Fibroblast of lung (primary cell): ENCODE data around the gene AP1S1. TPM values are rescaled to one million over a fixed set of nuclear protein-coding genes. Genes with fewer than 3 reads are reported as not detected.

Source experiments
- DNase-seq, 2 donors: peaks; one replicate each; pipeline versions ENCODE4 v3.0.0 to v3.0.0-alpha.2; 2010; ENCODE audit warnings: low read depth in 2 of 2
- H2AFZ ChIP-seq: 2 replicates; pipeline ENCODE4 v1.5.1; 2012; ENCODE audit warnings: low read length, control low read depth, inconsistent platforms
- H3K27ac ChIP-seq: 2 replicates; pipeline ENCODE4 v1.5.1; 2011; ENCODE audit warnings: low read length, control low read depth; ENCODE audit not compliant: insufficient read depth
- H3K27me3 ChIP-seq: 2 replicates; pipeline ENCODE4 v1.5.1; 2011; ENCODE audit warnings: mild to moderate bottlenecking, low read length; ENCODE audit not compliant: control insufficient read depth, insufficient read depth
- H3K36me3 ChIP-seq: 2 replicates; pipeline ENCODE4 v1.5.1; 2011; ENCODE audit warnings: low read length; ENCODE audit not compliant: control insufficient read depth, insufficient read depth
- H3K4me1 ChIP-seq: 2 replicates; pipeline ENCODE4 v1.5.1; 2011; ENCODE audit warnings: low read length; ENCODE audit not compliant: control insufficient read depth, insufficient read depth; ENCODE audit errors: extremely low read depth
- H3K4me2 ChIP-seq: 2 replicates; pipeline ENCODE4 v1.5.1; 2011; ENCODE audit warnings: low read length, control low read depth; ENCODE audit not compliant: insufficient read depth; ENCODE audit errors: extremely low read depth
- H3K4me3 ChIP-seq, 4 experiments: fragments of 200-600 bp in 1 of 4; sonication (generic) in 1 of 4; replicated peaks in 1 of 4; 2 replicates each; pipeline ENCODE4 v1.5.1; 2011 to 2016; ENCODE audit warnings: low read length in 4 of 4, low read depth in 3 of 4, mild to moderate bottlenecking in 3 of 4, control low read depth in 2 of 4, inconsistent platforms in 1 of 4, mixed read lengths in 1 of 4; ENCODE audit not compliant: insufficient read depth in 1 of 4; ENCODE audit errors: control extremely low read depth in 1 of 4
- H3K79me2 ChIP-seq: 2 replicates; pipeline ENCODE4 v1.5.1; 2012; ENCODE audit warnings: mild to moderate bottlenecking, low read length, inconsistent platforms; ENCODE audit not compliant: control insufficient read depth, insufficient read depth
- H3K9ac ChIP-seq: 2 replicates; pipeline ENCODE4 v1.5.1; 2011; ENCODE audit warnings: mild to moderate bottlenecking, low read length, control low read depth; ENCODE audit not compliant: insufficient read depth
- H3K9me3 ChIP-seq: 2 replicates; pipeline ENCODE4 v1.5.1; 2012; ENCODE audit warnings: low read depth, low read length; ENCODE audit not compliant: control insufficient read depth, insufficient read depth
- H4K20me1 ChIP-seq: 2 replicates; pipeline ENCODE4 v1.5.1; 2011; ENCODE audit warnings: low read length; ENCODE audit not compliant: control insufficient read depth, insufficient read depth; ENCODE audit errors: extremely low read depth
- EZH2 ChIP-seq: IDR thresholded peaks from 2 replicates; pipeline ENCODE4 v1.5.1; 2012; ENCODE audit warnings: low read length, control low read depth, mild to moderate bottlenecking; ENCODE audit errors: missing control alignments
- polyA plus RNA-seq, 2 donors: library from polyadenylated mRNA; depleted of rRNA in 1 of 2; stranded (reverse) in 1 of 2; unstranded in 1 of 2; fragments of >200 nt; gene quantifications; 2 replicates each; pipeline ENCODE4 v1.2.1, GENCODE V29; 2011 to 2012; ENCODE audit warnings: missing spikeins in 1 of 2
- total RNA-seq: library from RNA; depleted of rRNA; stranded (reverse); fragments of >200 nt; gene quantifications from 2 replicates; pipeline ENCODE4 v1.2.1, GENCODE V29; 2014
- TF ChIP-seq, protein P1 (sequence below), 2 donors: IDR thresholded peaks in 1 of 2; conservative IDR thresholded peaks in 1 of 2; 1 replicate in 1 of 2; 2 replicates in 1 of 2; pipeline ENCODE4 v1.5.1; 2011 to 2012; ENCODE audit warnings: low read length in 2 of 2, control low read depth in 1 of 2, inconsistent platforms in 1 of 2, low read depth in 1 of 2, mild to moderate bottlenecking in 1 of 2

Gene AP1S1
- total and polyA plus RNA-seq, 2 donors (not counting 1 experiment from before 2014, with no cell fraction given): 128 to 139 TPM

DNA sequence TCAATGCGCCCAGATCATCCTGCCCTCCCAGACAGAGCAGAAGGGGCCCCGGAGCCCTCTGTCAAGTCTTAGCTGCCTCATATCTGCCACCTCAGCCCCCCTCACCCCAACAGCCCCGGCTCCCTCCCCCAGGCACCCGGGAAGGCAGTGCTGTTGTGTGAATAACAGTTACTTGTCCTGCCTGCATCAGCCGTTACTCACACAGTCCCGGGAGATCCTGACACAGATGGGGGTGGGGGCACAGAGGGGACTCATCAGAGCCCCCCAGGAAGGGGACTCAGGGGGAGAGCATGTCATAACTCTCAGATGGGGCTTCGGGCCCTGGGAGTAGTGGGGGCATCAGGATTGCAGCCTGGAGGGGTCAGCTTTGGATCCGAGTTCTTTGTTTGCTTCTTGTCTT lies 39.8 kb upstream of the AP1S1 start:
- TF ChIP-seq, protein P1, sequence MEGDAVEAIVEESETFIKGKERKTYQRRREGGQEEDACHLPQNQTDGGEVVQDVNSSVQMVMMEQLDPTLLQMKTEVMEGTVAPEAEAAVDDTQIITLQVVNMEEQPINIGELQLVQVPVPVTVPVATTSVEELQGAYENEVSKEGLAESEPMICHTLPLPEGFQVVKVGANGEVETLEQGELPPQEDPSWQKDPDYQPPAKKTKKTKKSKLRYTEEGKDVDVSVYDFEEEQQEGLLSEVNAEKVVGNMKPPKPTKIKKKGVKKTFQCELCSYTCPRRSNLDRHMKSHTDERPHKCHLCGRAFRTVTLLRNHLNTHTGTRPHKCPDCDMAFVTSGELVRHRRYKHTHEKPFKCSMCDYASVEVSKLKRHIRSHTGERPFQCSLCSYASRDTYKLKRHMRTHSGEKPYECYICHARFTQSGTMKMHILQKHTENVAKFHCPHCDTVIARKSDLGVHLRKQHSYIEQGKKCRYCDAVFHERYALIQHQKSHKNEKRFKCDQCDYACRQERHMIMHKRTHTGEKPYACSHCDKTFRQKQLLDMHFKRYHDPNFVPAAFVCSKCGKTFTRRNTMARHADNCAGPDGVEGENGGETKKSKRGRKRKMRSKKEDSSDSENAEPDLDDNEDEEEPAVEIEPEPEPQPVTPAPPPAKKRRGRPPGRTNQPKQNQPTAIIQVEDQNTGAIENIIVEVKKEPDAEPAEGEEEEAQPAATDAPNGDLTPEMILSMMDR (conservative IDR thresholded peaks at IDR 0.05 in 1 of 2, IDR thresholded peaks at IDR 0.05 in 1 of 2; ENCODE audit: low read depth in 1 of 2, low read length in 2 of 2): no peak
- no peak for TF ChIP-seq EZH2
- H2AFZ ChIP-seq: no peak overlapping the region
- no peak overlapping the region for H3K4me3 ChIP-seq
- no peaks in the 10 kb centered on the region for H3K36me3 ChIP-seq
- no peaks in the 10 kb centered on the region for H4K20me1 ChIP-seq
- DNase-seq: no peak
- no peaks in the 10 kb centered on the region for H3K27me3 ChIP-seq
- H3K9me3 ChIP-seq: no peaks in the 10 kb centered on the region
- H3K4me1 ChIP-seq: peaks cover 12% of the 10 kb centered on the region
- H3K9ac ChIP-seq: no peak overlapping the region
- H3K4me2 ChIP-seq: no peak overlapping the region
- peak overlapping the region; percentile 37 for H3K27ac ChIP-seq
- no peaks in the 10 kb centered on the region for H3K79me2 ChIP-seq

DNA sequence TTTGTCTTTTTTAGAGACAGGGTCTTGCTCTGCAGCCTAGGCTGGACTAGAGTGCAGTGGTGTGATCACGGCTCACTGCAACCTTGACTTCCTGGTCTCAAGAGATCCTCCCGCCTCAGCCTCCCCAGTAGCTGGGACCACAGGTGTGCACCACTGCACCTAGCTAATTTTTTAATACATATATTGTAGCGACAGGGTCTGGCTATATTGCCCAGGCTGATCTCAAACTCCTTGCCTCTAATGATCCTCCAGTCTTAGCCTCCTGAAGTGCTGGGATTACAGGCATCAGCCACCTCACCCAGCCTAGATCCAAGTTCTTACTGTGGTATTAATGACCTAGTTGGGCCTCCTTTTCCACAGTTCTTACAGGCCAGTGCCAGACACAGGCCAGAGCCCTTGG lies 39.1 kb upstream of the AP1S1 start:
- TF ChIP-seq, protein P1 (conservative IDR thresholded peaks at IDR 0.05 in 1 of 2, IDR thresholded peaks at IDR 0.05 in 1 of 2; ENCODE audit: low read depth in 1 of 2, low read length in 2 of 2): no peak
- no peak for TF ChIP-seq EZH2
- H3K9ac ChIP-seq: no peak overlapping the region
- no peak for DNase-seq
- H3K27ac ChIP-seq: no peak overlapping the region
- no peaks in the 10 kb centered on the region for H3K79me2 ChIP-seq
- H3K9me3 ChIP-seq: no peaks in the 10 kb centered on the region
- no peak overlapping the region for H2AFZ ChIP-seq
- no peak overlapping the region for H3K4me3 ChIP-seq
- peaks cover 12% of the 10 kb centered on the region for H3K4me1 ChIP-seq
- H4K20me1 ChIP-seq: no peaks in the 10 kb centered on the region
- H3K4me2 ChIP-seq: no peak overlapping the region
- no peaks in the 10 kb centered on the region for H3K27me3 ChIP-seq
- H3K36me3 ChIP-seq: no peaks in the 10 kb centered on the region

DNA sequence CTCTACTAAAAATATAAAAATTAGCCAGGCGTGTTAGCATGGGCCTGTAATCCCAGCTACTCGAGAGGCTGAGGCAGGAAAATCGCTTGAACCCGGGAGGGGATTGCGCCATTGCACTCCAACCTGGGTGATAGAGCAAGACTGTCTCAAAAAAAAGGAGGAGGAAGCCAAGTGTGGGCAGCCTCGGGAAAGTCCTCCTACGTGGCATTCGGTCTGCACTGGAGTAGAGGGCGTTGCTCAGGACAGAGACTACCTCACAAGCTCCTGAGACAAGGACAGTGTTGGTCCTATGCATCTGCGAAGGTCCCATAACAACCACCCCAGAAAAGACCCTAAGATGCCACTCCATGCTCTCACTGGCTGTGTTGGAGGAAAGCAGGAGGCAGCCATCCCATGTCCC lies 37.4 kb upstream of the AP1S1 start:
- H3K9me3 ChIP-seq: no peaks in the 10 kb centered on the region
- H3K9ac ChIP-seq: no peak overlapping the region
- H3K4me1 ChIP-seq: peaks cover 14% of the 10 kb centered on the region
- H3K4me2 ChIP-seq: peak overlapping the region; percentile 32
- no peaks in the 10 kb centered on the region for H3K79me2 ChIP-seq
- H3K27me3 ChIP-seq: no peaks in the 10 kb centered on the region
- DNase-seq: peak in 1 of 2 donors; percentile 48
- no peaks in the 10 kb centered on the region for H4K20me1 ChIP-seq
- no peaks in the 10 kb centered on the region for H3K36me3 ChIP-seq
- no peak overlapping the region for H3K4me3 ChIP-seq
- H3K27ac ChIP-seq: peak overlapping the region; percentile 95
- H2AFZ ChIP-seq: no peak overlapping the region
- TF ChIP-seq, protein P1 (conservative IDR thresholded peaks at IDR 0.05 in 1 of 2, IDR thresholded peaks at IDR 0.05 in 1 of 2; ENCODE audit: low read depth in 1 of 2, low read length in 2 of 2): no peak
- TF ChIP-seq EZH2: no peak
